ENCODE measurements around the gene RPL37A.

GRCh38 chr2:216546241-216546640 is 47.6 kb downstream of the RPL37A start:
- TF ChIP-seq EZH2phosphoT487 (IDR thresholded peaks at IDR 0.05; ENCODE audit: low read depth), result no peak
- TF ChIP-seq CTCF (IDR thresholded peaks at IDR 0.05; ENCODE audit: low read depth, low read length), result no peak
